ENCODE measurements around the gene GGT6.
"Not testable (repeated sequence)": the region's sequence is repeated elsewhere in the genome, so short reads cannot be mapped to it uniquely, and the experiment has no call there.

The GGT6 gene, protein sequence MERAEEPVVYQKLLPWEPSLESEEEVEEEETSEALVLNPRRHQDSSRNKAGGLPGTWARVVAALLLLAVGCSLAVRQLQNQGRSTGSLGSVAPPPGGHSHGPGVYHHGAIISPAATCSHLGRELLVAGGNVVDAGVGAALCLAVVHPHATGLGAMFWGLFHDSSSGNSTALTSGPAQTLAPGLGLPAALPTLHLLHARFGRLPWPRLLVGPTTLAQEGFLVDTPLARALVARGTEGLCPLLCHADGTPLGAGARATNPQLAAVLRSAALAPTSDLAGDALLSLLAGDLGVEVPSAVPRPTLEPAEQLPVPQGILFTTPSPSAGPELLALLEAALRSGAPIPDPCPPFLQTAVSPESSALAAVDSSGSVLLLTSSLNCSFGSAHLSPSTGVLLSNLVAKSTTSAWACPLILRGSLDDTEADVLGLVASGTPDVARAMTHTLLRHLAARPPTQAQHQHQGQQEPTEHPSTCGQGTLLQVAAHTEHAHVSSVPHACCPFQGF

DNA sequence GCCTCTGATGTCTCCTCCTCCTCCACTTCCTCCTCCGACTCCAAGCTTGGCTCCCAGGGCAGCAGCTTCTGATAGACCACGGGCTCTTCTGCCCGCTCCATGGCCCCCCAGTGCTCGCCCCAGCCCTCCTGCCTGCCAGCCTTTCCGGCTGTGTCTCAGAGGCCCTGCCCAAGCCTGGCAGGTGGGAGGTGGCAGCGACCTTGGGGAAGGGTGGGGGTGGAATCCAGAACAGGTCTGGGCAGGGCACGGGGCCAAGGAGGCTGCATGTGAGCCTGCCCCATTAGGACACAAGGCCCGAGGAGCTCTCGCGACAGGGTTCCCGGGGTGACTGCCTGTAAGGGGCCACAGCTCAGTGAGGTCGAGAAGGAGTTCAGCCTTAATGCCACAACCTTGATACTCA, at the start of gene GGT6:
TSS of gene GGT6 (minus strand) at position 157 of the 400 bp plus-strand sequence. CDS start at position 101, 56 bp downstream.
- DNase-seq (ENCODE audit: low read depth): no peak

GRCh38 chr17:4610162-4610561, 49.8 kb upstream of the GGT6 start:
- DNase-seq (ENCODE audit: low read depth): no peak

GRCh38 chr17:4609761-4610160, 49.4 kb upstream of the GGT6 start:
- no peak for DNase-seq (ENCODE audit: low read depth)

DNA sequence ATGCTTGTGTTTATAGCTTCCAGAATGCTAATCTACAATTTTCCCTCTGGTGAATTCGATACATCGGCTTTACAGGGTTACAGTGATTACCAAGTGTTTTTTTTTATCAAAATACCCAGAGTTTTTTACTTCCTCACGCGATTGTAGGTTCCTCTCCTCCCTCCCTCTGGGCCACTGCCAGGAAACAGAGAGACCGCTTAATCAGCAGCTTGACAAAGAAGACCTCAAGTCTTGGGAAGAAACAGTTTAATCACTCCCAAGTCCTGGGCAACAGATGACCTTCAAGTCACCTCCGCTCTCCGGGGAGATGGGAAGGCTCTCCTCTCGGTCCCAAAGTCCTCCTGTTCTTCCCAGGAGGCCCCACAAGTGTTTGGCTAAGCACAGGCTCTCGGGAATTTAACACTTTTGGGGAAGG, 47.4 kb upstream of the GGT6 start:
- no peak for DNase-seq (ENCODE audit: low read depth)

DNA sequence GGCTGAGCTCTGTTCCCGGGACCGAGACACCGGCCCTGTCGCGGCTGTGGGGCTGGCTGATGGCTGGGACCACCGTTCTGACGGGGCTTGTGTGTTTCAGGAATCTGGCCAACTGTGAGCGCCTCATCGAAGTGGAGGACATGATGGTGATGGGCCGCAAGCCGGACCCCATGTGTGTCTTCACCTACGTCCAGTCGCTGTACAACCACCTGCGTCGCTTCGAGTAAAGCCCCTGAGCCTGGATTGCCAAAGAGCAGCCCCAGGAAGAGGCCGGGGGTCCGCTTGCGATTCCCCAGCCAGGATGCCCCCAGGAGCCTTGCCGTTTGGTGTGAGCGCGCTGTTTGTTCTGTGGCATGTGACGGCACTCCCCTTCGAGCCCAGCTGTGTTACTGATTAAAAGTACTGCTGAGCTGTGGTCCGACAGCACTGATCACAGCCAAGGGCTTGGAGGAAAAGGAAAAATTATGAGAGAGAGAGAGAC, 46.9 kb upstream of the GGT6 start:
- DNase-seq (ENCODE audit: low read depth): no peak

GRCh38 chr17:4605826-4606225, 45.4 kb upstream of the GGT6 start:
- DNase-seq (ENCODE audit: low read depth): no peak

GRCh38 chr17:4604736-4605135, 44.4 kb upstream of the GGT6 start:
- not testable (repeated sequence) for DNase-seq (ENCODE audit: low read depth)

DNA sequence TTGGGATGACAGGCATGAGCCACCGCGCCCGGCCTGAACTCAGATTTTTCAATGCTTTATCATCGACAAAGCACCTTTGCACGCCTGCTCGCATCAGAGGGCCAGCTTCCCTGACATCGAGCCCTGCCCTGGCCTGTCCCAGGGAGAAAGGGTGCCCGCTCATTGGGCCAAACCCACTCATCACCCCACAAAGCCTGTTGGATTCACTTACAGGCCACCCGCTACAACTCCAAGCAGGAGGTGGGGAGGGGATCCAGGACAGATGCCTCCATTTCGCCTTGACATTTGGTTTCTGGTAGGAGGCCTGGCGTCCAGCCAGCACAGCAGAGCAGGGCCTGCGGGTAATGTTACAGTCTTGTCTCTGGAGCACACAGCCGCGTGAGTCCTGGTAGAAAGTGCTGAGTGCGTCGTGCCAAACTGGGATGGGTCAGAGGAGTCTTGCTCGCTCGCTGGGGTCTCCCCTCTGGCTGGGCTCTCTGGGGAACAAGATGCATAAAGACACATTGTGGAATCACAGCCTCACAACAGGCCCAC, 43.8 kb upstream of the GGT6 start:
- no peak for DNase-seq (ENCODE audit: low read depth)

DNA sequence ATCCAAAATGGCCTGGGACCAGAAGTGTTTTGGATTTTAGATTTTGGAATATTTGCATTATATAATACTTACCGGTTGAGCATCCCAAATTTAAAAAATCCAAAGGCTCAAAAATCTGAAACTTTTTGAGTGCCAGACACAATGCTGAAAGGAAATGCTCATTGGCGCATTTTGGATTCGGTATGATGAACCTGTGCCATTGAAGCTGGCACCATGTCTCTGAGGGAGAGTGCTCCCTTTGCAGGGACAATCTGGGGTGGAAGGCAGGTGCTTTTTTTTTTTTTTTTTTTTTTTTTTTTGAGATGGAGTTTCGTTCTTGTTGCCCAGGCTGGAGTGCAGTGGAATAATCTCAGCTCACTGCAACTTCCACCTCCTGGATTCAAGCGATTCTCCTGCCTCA, 41.7 kb upstream of the GGT6 start:
- no peak for DNase-seq (ENCODE audit: low read depth)

DNA sequence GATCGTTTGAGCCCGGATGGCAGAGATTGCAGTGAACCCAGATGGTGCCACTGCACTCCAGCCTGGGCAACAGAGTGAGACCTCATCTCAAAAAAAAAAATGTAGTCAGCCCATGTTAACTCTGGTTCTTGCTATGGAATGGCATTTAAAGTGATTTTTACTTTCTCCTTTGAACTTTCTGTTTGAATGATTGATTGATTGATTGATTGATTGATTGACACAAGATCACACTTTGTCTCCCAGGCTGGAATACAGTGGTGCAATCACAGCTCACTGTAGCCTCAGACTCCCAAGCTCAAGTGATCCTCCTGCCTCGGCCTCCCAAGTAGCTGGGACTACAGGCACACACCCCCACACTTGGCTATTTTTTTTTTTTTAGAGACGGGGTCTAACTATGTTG, 40.9 kb upstream of the GGT6 start:
- no peak for DNase-seq (ENCODE audit: low read depth)

DNA sequence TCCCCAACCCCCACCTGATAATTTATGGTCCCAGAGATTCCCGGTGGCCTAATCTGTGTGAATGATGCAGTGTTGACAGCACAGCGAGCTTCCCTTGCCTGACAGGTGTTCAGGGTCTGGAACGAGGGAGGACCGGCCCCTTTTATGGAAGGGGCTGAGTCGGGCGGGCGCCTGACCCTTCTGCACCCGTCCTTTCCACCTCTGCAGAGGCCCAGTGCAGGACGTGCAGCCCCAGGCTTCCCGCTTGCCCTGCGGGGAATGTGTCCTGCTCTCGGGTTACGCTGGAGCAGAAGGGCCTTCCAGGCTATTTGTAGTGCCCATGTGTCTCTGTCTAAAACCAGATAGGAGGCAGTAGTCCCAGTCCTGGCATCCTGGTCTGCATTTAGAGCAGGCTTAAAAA, 40.2 kb upstream of the GGT6 start:
- no peak for DNase-seq (ENCODE audit: low read depth)

DNA sequence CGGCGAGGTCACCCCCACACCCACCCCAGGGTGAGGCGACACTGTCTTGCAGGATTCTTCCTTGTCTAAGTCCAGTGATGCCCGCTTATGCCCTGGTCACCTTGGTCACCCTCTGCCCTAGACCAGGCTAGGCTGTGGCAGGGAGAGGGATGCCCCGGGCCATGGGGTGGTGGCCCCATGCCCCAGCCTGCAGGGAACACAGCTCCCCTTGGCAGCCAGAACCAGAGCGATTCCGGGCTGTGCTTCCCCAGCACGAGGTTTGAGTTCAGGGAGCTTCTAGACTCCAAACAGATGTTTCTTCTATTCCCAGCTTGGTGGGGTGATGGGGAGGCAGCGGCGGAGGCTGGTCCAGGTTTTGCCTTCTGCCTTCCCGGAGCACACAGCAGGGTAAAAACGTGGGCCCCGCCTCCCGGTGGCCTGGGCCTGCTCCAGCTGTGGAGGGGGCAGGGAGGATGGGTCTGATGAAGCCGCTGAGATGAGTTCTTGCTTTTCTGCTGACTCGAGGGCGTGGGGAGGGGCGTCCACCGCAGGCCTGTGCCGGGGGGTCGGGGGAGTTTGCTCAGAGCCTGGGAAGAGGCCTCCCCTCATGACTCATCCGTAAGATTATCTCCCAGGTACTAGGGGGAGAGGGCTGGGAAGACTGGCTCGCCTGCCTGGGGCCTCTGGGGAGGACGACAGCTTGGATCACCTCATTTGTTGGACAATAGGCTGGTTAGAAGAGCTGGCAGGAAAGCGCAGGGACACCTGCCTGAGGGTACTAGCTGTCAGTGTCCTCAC, 39.3 kb upstream of the GGT6 start:
- DNase-seq (ENCODE audit: low read depth): no peak

GRCh38 chr17:4598776-4599504, 38.6 kb upstream of the GGT6 start:
- DNase-seq (ENCODE audit: low read depth): no peak

GRCh38 chr17:4597975-4598374, 37.6 kb upstream of the GGT6 start:
- no peak for DNase-seq (ENCODE audit: low read depth)

GRCh38 chr17:4596636-4597380, 36.4 kb upstream of the GGT6 start:
- DNase-seq (ENCODE audit: low read depth): no peak

DNA sequence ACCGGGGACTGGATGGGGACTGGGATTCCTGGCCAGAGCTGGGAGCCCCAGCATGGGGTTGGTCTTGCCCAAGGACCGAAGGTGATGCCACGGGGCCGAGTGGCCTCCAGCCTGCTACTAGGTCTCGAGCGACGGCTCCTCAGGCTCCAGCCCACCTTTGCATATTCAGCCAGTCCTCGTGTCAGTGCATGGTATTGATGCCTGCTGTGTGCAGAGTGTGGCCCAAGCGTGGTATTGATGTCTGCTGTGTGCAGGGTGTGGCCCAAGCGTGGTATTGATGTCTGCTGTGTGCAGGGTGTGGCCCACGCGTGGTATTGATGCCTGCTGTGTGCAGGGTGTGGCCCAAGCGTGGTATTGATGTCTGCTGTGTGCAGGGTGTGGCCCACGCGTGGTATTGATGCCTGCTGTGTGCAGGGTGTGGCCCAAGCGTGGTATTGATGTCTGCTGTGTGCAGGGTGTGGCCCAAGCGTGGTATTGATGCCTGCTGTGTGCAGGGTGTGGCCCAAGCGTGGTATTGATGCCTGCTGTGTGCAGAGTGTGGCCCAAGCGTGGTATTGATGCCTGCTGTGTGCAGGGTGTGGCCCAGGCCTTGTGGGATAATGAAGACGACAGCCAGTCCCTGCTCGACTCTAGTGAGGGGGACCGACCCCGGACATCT, 35.4 kb upstream of the GGT6 start:
- DNase-seq (ENCODE audit: low read depth): not testable (repeated sequence)

DNA sequence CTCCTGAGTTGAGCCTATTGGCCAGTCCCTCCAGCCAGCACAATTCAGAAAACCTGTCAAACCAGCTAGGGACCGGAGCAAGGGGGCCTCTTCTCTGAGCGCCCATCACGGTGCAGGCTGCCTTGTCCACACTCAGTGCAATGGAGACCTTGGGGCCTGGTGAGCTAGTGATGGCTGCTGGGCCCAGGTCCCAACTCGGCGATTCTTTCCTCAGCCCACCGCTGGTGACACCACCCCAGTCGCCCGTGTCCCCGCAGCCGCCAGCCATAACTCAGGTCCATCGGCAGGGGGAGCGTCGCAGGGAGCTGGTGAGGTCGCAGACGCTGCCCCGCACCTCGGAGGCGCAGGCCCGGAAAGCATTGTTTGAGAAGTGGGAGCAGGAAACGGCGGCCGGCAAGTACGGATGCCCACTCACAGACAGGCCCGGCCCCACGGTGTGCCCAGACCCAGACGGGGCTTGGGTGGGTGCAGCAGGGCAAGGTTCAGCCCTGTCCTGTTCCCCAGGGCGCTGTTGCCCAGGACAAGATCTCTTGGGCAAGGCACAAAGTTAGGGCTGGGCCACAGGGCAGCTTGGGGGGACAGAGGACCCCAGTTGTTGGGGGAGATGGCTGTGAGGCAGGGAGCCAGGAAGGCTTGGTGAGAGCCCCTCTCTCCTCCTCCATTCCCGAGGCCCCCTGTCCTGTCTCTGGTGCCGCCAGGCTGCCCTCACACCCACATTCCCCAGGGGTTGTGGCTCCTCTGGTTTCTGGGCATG, 34.7 kb upstream of the GGT6 start:
- no peak for DNase-seq (ENCODE audit: low read depth)

GRCh38 chr17:4594406-4594805, 34.0 kb upstream of the GGT6 start:
- no peak for DNase-seq (ENCODE audit: low read depth)

DNA sequence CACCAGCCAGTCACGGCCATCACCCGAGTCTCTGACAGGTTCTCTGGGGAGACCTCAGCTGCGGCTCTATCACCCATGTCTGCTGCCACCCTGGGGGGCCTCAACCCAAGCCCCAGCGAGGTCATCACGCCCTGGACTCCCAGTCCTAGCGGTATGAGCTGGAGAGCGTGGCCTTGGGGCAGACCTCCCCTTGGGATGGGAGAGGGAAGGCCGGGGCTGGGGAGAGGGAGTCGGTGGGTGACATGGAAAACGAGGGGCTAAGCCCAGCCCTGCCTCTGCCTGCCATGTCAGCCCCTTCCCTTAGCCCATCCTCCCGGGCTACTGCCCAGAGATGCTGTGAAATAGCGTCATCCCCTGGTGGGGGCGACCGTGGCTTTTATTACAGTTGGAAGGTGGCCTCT, 32.6 kb upstream of the GGT6 start:
- no peak for DNase-seq (ENCODE audit: low read depth)

Data from GM04503 (cell line).